Nephron (organoid): ENCODE results near the gene EPHA3.
A peak's percentile ranks its signal among the peaks of the same experiment; 100 is the strongest.

Experiments
- H3K27ac Mint-ChIP-seq, 3 experiments: 2 replicates each; pipeline ENCODE4 v1.8.0; 2020; ENCODE audit warnings: mixed read lengths in 3 of 3, mild to moderate bottlenecking in 2 of 3, moderate library complexity in 1 of 3
- H3K27me3 Mint-ChIP-seq: 2 replicates; pipeline ENCODE4 v1.8.0; 2021; ENCODE audit warnings: low read depth, mild to moderate bottlenecking, moderate library complexity, mixed read lengths
- H3K36me3 Mint-ChIP-seq: 2 replicates; pipeline ENCODE4 v1.8.0; 2020; ENCODE audit warnings: low read depth, mixed read lengths
- H3K4me1 Mint-ChIP-seq: 2 replicates; pipeline ENCODE4 v1.8.0; 2020; ENCODE audit warnings: mixed read lengths
- H3K4me3 Mint-ChIP-seq, 3 experiments: 2 replicates each; pipeline ENCODE4 v1.8.0; 2020; ENCODE audit warnings: mild to moderate bottlenecking in 3 of 3, mixed read lengths in 3 of 3, moderate library complexity in 2 of 3
- H3K9me3 Mint-ChIP-seq: 2 replicates; pipeline ENCODE4 v1.8.0; 2020; ENCODE audit warnings: mixed read lengths
- CTCF ChIP-seq, 3 experiments: fragments of 200-600 bp; sonication (generic); IDR thresholded peaks; one replicate each; pipeline ENCODE4 v1.5.0; 2021; ENCODE audit warnings: antibody characterized with exemption in 3 of 3; ENCODE audit not compliant: unreplicated experiment in 3 of 3

The EPHA3 gene

GRCh38 chr3:89392991-89393390 lies 285.6 kb downstream of the EPHA3 start:
- Mint-ChIP-seq H3K27me3 (no peaks in the 10 kb centered on the region), H3K4me3 (no peak overlapping the region), H3K36me3 (no peaks in the 10 kb centered on the region), H3K27ac (no peak overlapping the region), H3K9me3 (no peaks in the 10 kb centered on the region), H3K4me1 (peaks cover 5% of the 10 kb centered on the region)
- TF ChIP-seq CTCF (IDR thresholded peaks at IDR 0.05; ENCODE audit: unreplicated experiment in 3 of 3): no peak

- TF ChIP-seq CTCF (IDR thresholded peaks at IDR 0.05; ENCODE audit: unreplicated experiment in 3 of 3): no peak
- Mint-ChIP-seq H3K4me3 (no peak overlapping the region), H3K27ac (peak overlapping the region in 1 of 3 experiments; percentile 31), H3K27me3 (no peaks in the 10 kb centered on the region), H3K9me3 (no peaks in the 10 kb centered on the region), H3K36me3 (peaks cover 3% of the 10 kb centered on the region), H3K4me1 (peaks cover 5% of the 10 kb centered on the region)
Measured at GRCh38 chr3:89395456-89395855, 288.0 kb downstream of the EPHA3 start.

GRCh38 chr3:89395996-89396395 lies 288.6 kb downstream of the EPHA3 start:
- Mint-ChIP-seq H3K27ac (peak overlapping the region in 1 of 3 experiments; percentile 31), H3K27me3 (no peaks in the 10 kb centered on the region), H3K36me3 (peaks cover 6% of the 10 kb centered on the region), H3K4me1 (peaks cover 5% of the 10 kb centered on the region), H3K9me3 (no peaks in the 10 kb centered on the region), H3K4me3 (no peak overlapping the region)
- no peak for TF ChIP-seq CTCF (IDR thresholded peaks at IDR 0.05; ENCODE audit: unreplicated experiment in 3 of 3)

DNA sequence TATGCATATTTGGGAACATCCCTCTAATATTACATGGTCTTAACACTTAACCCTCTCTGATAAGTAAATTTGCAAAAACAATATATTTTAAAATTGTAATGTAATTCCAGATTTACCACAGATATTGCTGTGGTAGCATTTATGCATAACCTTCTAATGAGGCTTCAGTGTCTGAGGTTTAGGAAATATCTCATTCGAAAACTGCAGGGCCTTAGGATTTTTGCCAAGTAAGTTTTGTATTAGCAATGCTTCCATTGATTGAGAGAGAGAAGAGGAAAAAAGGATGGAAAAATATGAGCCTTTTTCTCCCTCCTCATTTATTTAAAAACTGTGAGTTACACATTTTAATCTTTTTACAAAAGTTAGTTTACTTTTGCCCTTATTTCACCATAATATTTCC lies 294.6 kb downstream of the EPHA3 start:
- TF ChIP-seq CTCF (IDR thresholded peaks at IDR 0.05; ENCODE audit: unreplicated experiment in 3 of 3): no peak
- no peak overlapping the region for H3K4me3 Mint-ChIP-seq
- H3K9me3 Mint-ChIP-seq: no peaks in the 10 kb centered on the region
- H3K27me3 Mint-ChIP-seq: no peaks in the 10 kb centered on the region
- H3K27ac Mint-ChIP-seq: no peak overlapping the region
- H3K36me3 Mint-ChIP-seq: peaks cover 7% of the 10 kb centered on the region
- H3K4me1 Mint-ChIP-seq: peaks cover 7% of the 10 kb centered on the region

DNA sequence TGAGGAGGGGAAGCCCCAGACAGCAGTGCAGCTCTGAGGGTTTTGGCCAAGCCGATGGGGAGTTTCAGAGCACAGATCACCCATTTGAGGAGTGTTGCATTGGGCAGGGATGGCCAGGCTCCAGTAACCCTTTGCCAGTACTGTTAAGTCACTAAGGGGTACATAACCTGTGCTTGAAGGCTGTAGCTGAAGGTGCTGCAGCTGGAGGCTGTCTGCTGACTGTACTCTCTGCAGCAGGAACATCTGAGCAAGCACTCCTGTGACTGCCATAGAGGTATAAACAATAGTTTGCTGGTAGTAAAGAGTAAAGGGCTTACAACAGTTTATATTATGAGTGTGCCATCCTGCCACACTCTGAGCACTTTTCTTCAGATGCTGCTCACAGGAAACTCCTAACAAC lies 297.8 kb downstream of the EPHA3 start:
- peaks cover 8% of the 10 kb centered on the region for H3K36me3 Mint-ChIP-seq
- TF ChIP-seq CTCF (IDR thresholded peaks at IDR 0.05; ENCODE audit: unreplicated experiment in 3 of 3): no peak
- no peak overlapping the region for H3K27ac Mint-ChIP-seq
- H3K4me3 Mint-ChIP-seq: no peak overlapping the region
- no peaks in the 10 kb centered on the region for H3K27me3 Mint-ChIP-seq
- H3K4me1 Mint-ChIP-seq: peaks cover 20% of the 10 kb centered on the region
- no peaks in the 10 kb centered on the region for H3K9me3 Mint-ChIP-seq

DNA sequence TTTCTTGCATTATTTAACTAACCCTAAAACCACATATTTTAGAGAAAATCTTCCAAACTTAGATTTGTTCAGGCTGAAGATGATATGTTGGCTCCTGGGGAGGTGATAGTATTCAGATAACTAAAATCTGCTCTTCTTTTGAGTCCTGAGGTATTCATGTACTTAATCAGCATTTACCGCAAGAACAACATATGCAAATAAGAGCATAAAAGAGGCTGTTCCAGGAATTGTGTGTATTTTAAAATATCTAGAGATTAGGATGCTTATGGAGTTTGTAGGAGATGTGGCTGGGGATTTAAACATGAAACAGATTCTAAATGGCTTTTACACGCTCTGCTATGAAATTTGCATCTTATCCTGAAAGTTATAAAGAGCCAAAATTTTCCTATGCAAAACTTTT lies 298.2 kb downstream of the EPHA3 start:
- peaks cover 8% of the 10 kb centered on the region for H3K36me3 Mint-ChIP-seq
- H3K27ac Mint-ChIP-seq: no peak overlapping the region
- no peak overlapping the region for H3K4me3 Mint-ChIP-seq
- no peak for TF ChIP-seq CTCF (IDR thresholded peaks at IDR 0.05; ENCODE audit: unreplicated experiment in 3 of 3)
- H3K4me1 Mint-ChIP-seq: peaks cover 20% of the 10 kb centered on the region
- H3K9me3 Mint-ChIP-seq: no peaks in the 10 kb centered on the region
- H3K27me3 Mint-ChIP-seq: no peaks in the 10 kb centered on the region
